H1 (cell line): Measurements from ENCODE around the gene LIPA. TPM values are rescaled to one million over a fixed set of nuclear protein-coding genes. Genes with fewer than 3 reads are reported as not detected.
A peak's percentile ranks its signal among the peaks of the same experiment; 100 is the strongest.

Experiments used
- CTCF ChIA-PET: fragments of 300-600 bp; sonication (Branson Sonifier 250); formaldehyde crosslinking; loops from one replicate; lab custom pipeline; 2021; ENCODE audit not compliant: partially characterized antibody; lab: Charles Lee
- POLR2A ChIA-PET: fragments of 300-600 bp; sonication (Branson Sonifier 250); formaldehyde crosslinking; loops from one replicate; lab custom pipeline; 2021; ENCODE audit warnings: inconsistent platforms; ENCODE audit not compliant: partially characterized antibody; lab: Charles Lee
- DNase-seq, 2 experiments: peaks; one replicate each; pipeline versions ENCODE4 v3.0.0 to v3.0.0-alpha.2; 2010 to 2022; ENCODE audit warnings: low spot score in 2 of 2, low read depth in 1 of 2, mixed read lengths in 1 of 2
- FAIRE-seq: peaks from 2 replicates; lab custom pipeline; 2011; peaks lifted over from hg19 to GRCh38; lab: Jason Lieb, UNC
- H2AFZ ChIP-seq: 2 replicates; pipeline ENCODE4 v1.8.1; 2012; ENCODE audit warnings: low read length, inconsistent platforms
- H2AK5ac ChIP-seq: 2 replicates; pipeline ENCODE4 v1.6.1; 2013; ENCODE audit warnings: low read depth, low read length
- H2BK120ac ChIP-seq: replicated peaks from 2 replicates; pipeline ENCODE3; 2013; ENCODE audit warnings: low read depth, low read length, inconsistent platforms
- H2BK12ac ChIP-seq: 2 replicates; pipeline ENCODE4 v1.6.1; 2013; ENCODE audit warnings: low read depth, low read length
- H2BK15ac ChIP-seq: 2 replicates; pipeline ENCODE4 v1.6.1; 2013; ENCODE audit warnings: low read length
- H2BK20ac ChIP-seq: 2 replicates; pipeline ENCODE4 v1.6.1; 2013; ENCODE audit warnings: low read length
- H2BK5ac ChIP-seq: 2 replicates; pipeline ENCODE4 v1.6.1; 2013; ENCODE audit warnings: low read depth, low read length
- H3K14ac ChIP-seq: 2 replicates; pipeline ENCODE4 v1.6.1; 2013; ENCODE audit warnings: inconsistent platforms; ENCODE audit not compliant: insufficient read length
- H3K18ac ChIP-seq: 2 replicates; pipeline ENCODE4 v1.6.1; 2013; ENCODE audit warnings: low read length; ENCODE audit errors: extremely low read depth
- H3K23ac ChIP-seq: 2 replicates; pipeline ENCODE4 v1.6.1; 2013; ENCODE audit warnings: inconsistent platforms; ENCODE audit not compliant: insufficient read length
- H3K23me2 ChIP-seq: 2 replicates; pipeline ENCODE4 v1.6.1; 2013; ENCODE audit warnings: low read depth, low read length
- H3K27ac ChIP-seq: 2 replicates; pipeline ENCODE4 v1.6.1; 2011; ENCODE audit warnings: low read depth, low read length, inconsistent platforms
- H3K27me3 ChIP-seq, 4 experiments: replicated peaks in 1 of 4; 1 replicate in 1 of 4; 2 replicates in 3 of 4; pipeline versions ENCODE4 v1.6.1 to v1.8.1; 2011 to 2013; ENCODE audit warnings: low read length in 3 of 4, mild to moderate bottlenecking in 3 of 4, inconsistent platforms in 2 of 4, mixed read lengths in 2 of 4, moderate library complexity in 1 of 4; ENCODE audit not compliant: control insufficient read depth in 3 of 4, insufficient read depth in 3 of 4; ENCODE audit errors: extremely low read depth in 1 of 4
- H3K36me3 ChIP-seq, 4 experiments: 2 replicates each; pipeline versions ENCODE4 v1.6.1 to v1.8.1; 2011 to 2013; ENCODE audit warnings: mild to moderate bottlenecking in 4 of 4, low read length in 3 of 4, moderate library complexity in 2 of 4, control low read depth in 1 of 4, inconsistent platforms in 1 of 4; ENCODE audit not compliant: insufficient read depth in 4 of 4, control insufficient read depth in 2 of 4
- H3K4ac ChIP-seq: replicated peaks from 2 replicates; pipeline ENCODE3; 2013; ENCODE audit warnings: low read length, low read depth, mixed read lengths, inconsistent platforms; ENCODE audit not compliant: insufficient read length
- H3K4me1 ChIP-seq, 4 experiments: replicated peaks in 1 of 4; 1 replicate in 1 of 4; 2 replicates in 3 of 4; pipeline versions ENCODE4 v1.6.1 to v1.8.1; 2011 to 2013; ENCODE audit warnings: low read length in 3 of 4, inconsistent platforms in 2 of 4, mixed read lengths in 1 of 4; ENCODE audit not compliant: insufficient read depth in 4 of 4, control insufficient read depth in 3 of 4
- H3K4me2 ChIP-seq, 2 experiments: 2 replicates each; pipeline versions ENCODE4 v1.6.1 to v1.8.1; 2011 to 2013; ENCODE audit warnings: low read depth in 2 of 2, low read length in 2 of 2, control low read depth in 1 of 2, inconsistent platforms in 1 of 2, mild to moderate bottlenecking in 1 of 2; ENCODE audit not compliant: insufficient read depth in 1 of 2
- H3K4me3 ChIP-seq, 4 experiments: fragments of 200-600, 300-600 bp in 1 of 4; sonication (generic), shearing (Covaris generic), sonication (Bioruptor Twin) in 1 of 4; 2 replicates each; pipeline versions ENCODE4 v1.5.1 to v1.8.1; 2011 to 2016; ENCODE audit warnings: low read length in 4 of 4, low read depth in 3 of 4, control low read depth in 2 of 4, inconsistent platforms in 2 of 4, mild to moderate bottlenecking in 2 of 4, mixed read lengths in 1 of 4, moderate library complexity in 1 of 4; ENCODE audit not compliant: insufficient read depth in 2 of 4; ENCODE audit errors: extremely low read depth in 1 of 4
- H3K56ac ChIP-seq: replicated peaks from 2 replicates; pipeline ENCODE3; 2013; ENCODE audit warnings: low read depth, mild to moderate bottlenecking, mixed read lengths, low read length, inconsistent platforms; ENCODE audit not compliant: insufficient read length
- H3K79me1 ChIP-seq: 2 replicates; pipeline ENCODE4 v1.6.1; 2013; ENCODE audit warnings: low read depth, low read length, control low read depth
- H3K79me2 ChIP-seq, 2 experiments: 2 replicates each; pipeline versions ENCODE4 v1.6.1 to v1.8.1; 2012 to 2013; ENCODE audit warnings: low read length in 2 of 2, mild to moderate bottlenecking in 2 of 2, inconsistent platforms in 1 of 2; ENCODE audit not compliant: insufficient read depth in 2 of 2, control insufficient read depth in 1 of 2
- H3K9ac ChIP-seq, 4 experiments: replicated peaks in 1 of 4; 1 replicate in 1 of 4; 2 replicates in 3 of 4; pipeline versions ENCODE4 v1.6.1 to v1.8.1; 2011 to 2013; ENCODE audit warnings: low read depth in 3 of 4, low read length in 3 of 4, control low read depth in 2 of 4, mild to moderate bottlenecking in 2 of 4, moderate library complexity in 2 of 4, inconsistent platforms in 1 of 4; ENCODE audit errors: extremely low read depth in 1 of 4
- H3K9me3 ChIP-seq, 2 experiments: 2 replicates each; pipeline versions ENCODE4 v1.6.1 to v1.8.1; 2012 to 2013; ENCODE audit warnings: mild to moderate bottlenecking in 2 of 2, moderate library complexity in 2 of 2, control low read depth in 1 of 2, inconsistent platforms in 1 of 2, low read depth in 1 of 2, low read length in 1 of 2, mixed read lengths in 1 of 2; ENCODE audit not compliant: insufficient read depth in 2 of 2
- H4K20me1 ChIP-seq, 2 experiments: replicated peaks in 1 of 2; 2 replicates each; pipeline versions ENCODE3 to v1.8.1; 2011 to 2013; ENCODE audit warnings: inconsistent platforms in 2 of 2, low read length in 2 of 2, mild to moderate bottlenecking in 1 of 2; ENCODE audit not compliant: insufficient read depth in 2 of 2, control insufficient read depth in 1 of 2
- H4K5ac ChIP-seq: 2 replicates; pipeline ENCODE4 v1.6.1; 2013; ENCODE audit warnings: low read length, low read depth, mixed read lengths, inconsistent platforms; ENCODE audit not compliant: insufficient read length
- H4K8ac ChIP-seq: 2 replicates; pipeline ENCODE4 v1.8.0; 2013; ENCODE audit warnings: mild to moderate bottlenecking, moderate library complexity, low read length, inconsistent platforms; ENCODE audit not compliant: insufficient read depth; ENCODE audit errors: extremely low read depth
- H4K91ac ChIP-seq: replicated peaks from 2 replicates; pipeline ENCODE3; 2013; ENCODE audit warnings: low read length, mixed read lengths, inconsistent platforms; ENCODE audit not compliant: insufficient read length
- ASH2L ChIP-seq: fragments of 200-600, 300-600 bp; sonication (generic); IDR thresholded peaks from one replicate; pipeline ENCODE4 v1.7.1; 2017; ENCODE audit warnings: low read length
- BCL11A ChIP-seq, 2 experiments: IDR thresholded peaks; one replicate each; pipeline ENCODE4 v1.6.1; 2011; ENCODE audit warnings: low read depth in 2 of 2, low read length in 2 of 2, mild to moderate bottlenecking in 2 of 2
- GTF2F1 ChIP-seq: IDR thresholded peaks from 2 replicates; pipeline ENCODE4 v1.6.1; 2012; ENCODE audit warnings: low read depth, low read length, improper control_type of control experiment, borderline replicate concordance
- HDAC2 ChIP-seq, 2 experiments: fragments of 300-600 bp in 1 of 2; sonication (generic) in 1 of 2; IDR thresholded peaks; 2 replicates each; pipeline ENCODE4 v1.6.1; 2011 to 2012; ENCODE audit warnings: low read depth in 2 of 2, low read length in 2 of 2, mild to moderate bottlenecking in 2 of 2, moderate library complexity in 2 of 2, borderline replicate concordance in 1 of 2, inconsistent platforms in 1 of 2
- JUN ChIP-seq: IDR thresholded peaks from 2 replicates; pipeline ENCODE4 v1.6.1; 2011; ENCODE audit warnings: low read depth, mild to moderate bottlenecking, improper control_type of control experiment, low read length
- KDM1A ChIP-seq: fragments of 200-600, 300-600 bp; sonication (generic); IDR thresholded peaks from 2 replicates; pipeline ENCODE4 v1.7.1; 2016; ENCODE audit warnings: mild to moderate bottlenecking, low read length, borderline replicate concordance
- KDM4A ChIP-seq: IDR thresholded peaks from one replicate; pipeline ENCODE4 v1.7.1; 2012; ENCODE audit warnings: low read depth, mild to moderate bottlenecking, moderate library complexity, low read length, inconsistent platforms; ENCODE audit not compliant: severe bottlenecking
- PHF8 ChIP-seq: fragments of 200-600 bp; sonication (generic); conservative IDR thresholded peaks from 2 replicates; pipeline ENCODE4 v1.7.1; 2012; ENCODE audit warnings: low read depth, mild to moderate bottlenecking, inconsistent platforms, low read length, moderate library complexity
- RBBP5 ChIP-seq: IDR thresholded peaks from 2 replicates; pipeline ENCODE4 v1.7.1; 2012; ENCODE audit warnings: low read depth, mild to moderate bottlenecking, inconsistent platforms, low read length, moderate library complexity, borderline replicate concordance
- RNF2 ChIP-seq: fragments of 200-900, 300-1000 bp; sonication (generic); IDR thresholded peaks from 2 replicates; pipeline ENCODE4 v1.7.1; 2016; ENCODE audit warnings: borderline replicate concordance, low read depth, mild to moderate bottlenecking, antibody characterized with exemption, low read length; ENCODE audit not compliant: poor library complexity, severe bottlenecking; ENCODE audit errors: missing control alignments
- SRF ChIP-seq: IDR thresholded peaks from 2 replicates; pipeline ENCODE4 v1.6.1; 2011; ENCODE audit warnings: mild to moderate bottlenecking, low read depth, low read length, moderate library complexity
- YY1 ChIP-seq: IDR thresholded peaks from 2 replicates; pipeline ENCODE4 v1.6.1; 2011; ENCODE audit warnings: low read depth, mild to moderate bottlenecking, low read length
- WGBS, 2 experiments: shearing (Covaris generic) in 1 of 2; methylation state at CpG; one replicate each; pipeline versions ENCODE4 v1.1.6 to v1.1.7; 2013 to 2015; ENCODE audit warnings: low lambda C conversion rate in 2 of 2, mixed read lengths in 2 of 2, inconsistent platforms in 1 of 2, low coverage in 1 of 2, missing lambda C conversion rate in 1 of 2; ENCODE audit not compliant: insufficient replicate concordance in 2 of 2, insufficient coverage in 1 of 2, insufficient read length in 1 of 2; ENCODE audit errors: extremely low coverage in 1 of 2, missing lambda C conversion rate in 1 of 2; 5-methylcytosine and 5-hydroxymethylcytosine counted together
- polyA plus RNA-seq, 7 experiments: library from polyadenylated mRNA; depleted of rRNA in 3 of 7; stranded (reverse) in 5 of 7; unstranded in 2 of 7; fragments of >200 nt in 5 of 7; fragments of 200-250 nt in 2 of 7; gene quantifications; 1 replicate in 5 of 7; 2 replicates in 1 of 7; 4 replicates in 1 of 7; pipeline versions ENCODE4 v1.2.1 to v1.2.3, GENCODE V29; 2011 to 2013; ENCODE audit warnings: missing spikeins in 2 of 7, mixed read lengths in 2 of 7
- total RNA-seq: library from RNA; stranded (reverse); fragmentation: NEBNext Ultra II Directional; extraction: Animal tissue kit (Norgen Biotek cat#: 25700); gene quantifications from 2 replicates; pipeline ENCODE4 v1.2.1, GENCODE V29; 2021

The LIPA gene
- total and polyA plus RNA-seq, 2 of the 8 experiments (the other 6 are each of a cell fraction or from before 2014, with no cell fraction given) = 18.1 to 32.4 TPM

GRCh38 chr10:89283936-89284475 is 32.4 kb upstream of the LIPA start:
- Histone ChIP-seq H3K36me3 (no peaks in the 10 kb centered on the region), H3K4me2 (peak overlapping the region; percentile 17 to 49; a peak in 1 of 4 replicates), H3K4me3 (no peak overlapping the region), H2BK15ac (no peak overlapping the region), H3K18ac (no peak overlapping the region; the same call in 1 of the 2 replicates), H4K91ac (peak overlapping the region; percentile 48), H4K20me1 (no peaks in the 10 kb centered on the region), H4K8ac (no peak overlapping the region), H2AK5ac (no peak overlapping the region), H3K79me1 (no peaks in the 10 kb centered on the region), H4K5ac (no peak overlapping the region), H3K27ac (no peak overlapping the region), H2BK120ac (no peak overlapping the region), H3K14ac (no peak overlapping the region), H3K56ac (no peak overlapping the region), H3K9me3 (no peaks in the 10 kb centered on the region), H2AFZ (peak overlapping the region; percentile 100), H2BK12ac (0 out of 2 replicates have a peak overlapping the region, but pooled peaks have one; percentile 56), H3K27me3 (no peaks in the 10 kb centered on the region), H2BK20ac (no peak overlapping the region), H3K23ac (no peak overlapping the region), H3K79me2 (no peaks in the 10 kb centered on the region), H2BK5ac (peak overlapping the region; percentile 15; the same call in 1 of the 2 replicates), H3K4ac (no peak overlapping the region), H3K23me2 (no peaks in the 10 kb centered on the region; the same call in 1 of the 2 replicates), H3K4me1 (peaks cover 0 to 8% (median 3%) of the 10 kb centered on the region in 4 experiments; a peak in 3 of 7 replicates), H3K9ac (peak overlapping the region in 1 of 4 experiments; percentile 40; a peak in 1 of 7 replicates)
- DNase-seq (no peak), FAIRE-seq (no peak)
- 35% methylated on average over 4 of the region's 4 CpGs; no CpG with 5 or more reads in 1 of the 2 experiments for WGBS, 2 experiments
- CTCF ChIA-PET = interaction anchor here (0.6 to 2.0 kb wide), 6 partner anchors 11 to 153 kb away, joined by 3 to 8 read pairs (median 4); no protein-coding TSS in a partner anchor
- POLR2A ChIA-PET = interaction anchor here (0.6 to 1.6 kb wide), 2 partner anchors 11 to 256 kb away, joined by 3 to 5 read pairs; no protein-coding TSS in a partner anchor
- no peak for TF ChIP-seq RNF2
- TF ChIP-seq GTF2F1 = no peak
- TF ChIP-seq RBBP5 = no peak
- TF ChIP-seq KDM4A = no peak
- no peak for TF ChIP-seq KDM1A
- TF ChIP-seq ASH2L = no peak
- TF ChIP-seq YY1 = no peak
- no peak for TF ChIP-seq PHF8
- no peak for TF ChIP-seq BCL11A (IDR thresholded peaks at IDR 0.05; ENCODE audit: low read depth in 2 of 2, low read length in 2 of 2)
- TF ChIP-seq HDAC2 (IDR thresholded peaks at IDR 0.05; ENCODE audit: borderline replicate concordance in 1 of 2, low read depth in 2 of 2, low read length in 2 of 2) = no peak
- TF ChIP-seq SRF = no peak
- no peak for TF ChIP-seq JUN
